Measurements from ENCODE around the gene CARMIL1.

Gene CARMIL1

GRCh38 chr6:25503686-25504085 lies 224.5 kb downstream of the CARMIL1 start:
- Histone ChIP-seq H3K4me1 (ENCODE audit: control insufficient read depth, insufficient read depth, low read length, poor library complexity, severe bottlenecking) (peaks cover 11% of the 10 kb centered on the region), H3K27ac (ENCODE audit: low read depth, low read length, severe bottlenecking) (no peak overlapping the region), H3K9me3 (ENCODE audit: control insufficient read depth, low read length) (no peaks in the 10 kb centered on the region), H3K4me3 (ENCODE audit: extremely low read depth, insufficient read depth, low read length, poor library complexity, severe bottlenecking) (no peak overlapping the region), H3K36me3 (ENCODE audit: control insufficient read depth, insufficient read depth, low read length) (no peaks in the 10 kb centered on the region)
- 95 to 100% methylated on average over 1 to 5 of the region's 6 CpGs for WGBS, 2 experiments (ENCODE audit: insufficient coverage in 2 of 2)

DNA sequence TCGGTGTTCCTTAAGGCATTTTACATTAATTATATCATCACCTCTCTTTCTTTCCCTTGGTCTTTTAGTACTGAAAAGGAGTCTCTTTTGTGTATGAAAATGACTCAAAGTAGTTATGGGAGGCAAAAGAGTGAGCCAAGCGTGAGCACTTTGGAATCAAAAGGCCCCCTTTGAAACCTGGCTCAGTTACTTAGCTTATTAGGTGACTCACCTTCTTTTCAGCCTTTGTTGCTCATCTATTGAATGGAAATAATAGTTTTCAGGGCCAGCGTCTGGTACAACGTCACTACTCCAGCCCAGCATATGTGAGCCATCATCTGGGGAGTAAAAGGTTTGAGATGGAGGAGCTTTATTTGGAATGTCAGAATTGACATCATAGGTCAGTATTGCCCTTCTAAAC lies 225.5 kb downstream of the CARMIL1 start:
- 100% methylated on average over 1 of the region's 4 CpGs; no CpG with 5 or more reads in 1 of the 2 experiments for WGBS, 2 experiments (ENCODE audit: insufficient coverage in 2 of 2)

GRCh38 chr6:25506020-25506419 lies 226.8 kb downstream of the CARMIL1 start:
- no peaks in the 10 kb centered on the region for H3K36me3 ChIP-seq (ENCODE audit: control insufficient read depth, insufficient read depth, low read length)
- no peak overlapping the region for H3K27ac ChIP-seq (ENCODE audit: low read depth, low read length, severe bottlenecking)
- 81 to 93% methylated on average over 2 to 6 of the region's 6 CpGs for WGBS, 2 experiments (ENCODE audit: insufficient coverage in 2 of 2)
- H3K4me3 ChIP-seq (ENCODE audit: extremely low read depth, insufficient read depth, low read length, poor library complexity, severe bottlenecking): no peak overlapping the region
- H3K4me1 ChIP-seq (ENCODE audit: control insufficient read depth, insufficient read depth, low read length, poor library complexity, severe bottlenecking): peaks cover 3% of the 10 kb centered on the region
- no peaks in the 10 kb centered on the region for H3K9me3 ChIP-seq (ENCODE audit: control insufficient read depth, low read length)

More for the DNA sequence above, 225.5 kb downstream of the CARMIL1 start:
- Histone ChIP-seq H3K4me1 (ENCODE audit: control insufficient read depth, insufficient read depth, low read length, poor library complexity, severe bottlenecking) (peaks cover 11% of the 10 kb centered on the region), H3K36me3 (ENCODE audit: control insufficient read depth, insufficient read depth, low read length) (no peaks in the 10 kb centered on the region), H3K4me3 (ENCODE audit: extremely low read depth, insufficient read depth, low read length, poor library complexity, severe bottlenecking) (no peak overlapping the region), H3K9me3 (ENCODE audit: control insufficient read depth, low read length) (no peaks in the 10 kb centered on the region), H3K27ac (ENCODE audit: low read depth, low read length, severe bottlenecking) (no peak overlapping the region)

DNA sequence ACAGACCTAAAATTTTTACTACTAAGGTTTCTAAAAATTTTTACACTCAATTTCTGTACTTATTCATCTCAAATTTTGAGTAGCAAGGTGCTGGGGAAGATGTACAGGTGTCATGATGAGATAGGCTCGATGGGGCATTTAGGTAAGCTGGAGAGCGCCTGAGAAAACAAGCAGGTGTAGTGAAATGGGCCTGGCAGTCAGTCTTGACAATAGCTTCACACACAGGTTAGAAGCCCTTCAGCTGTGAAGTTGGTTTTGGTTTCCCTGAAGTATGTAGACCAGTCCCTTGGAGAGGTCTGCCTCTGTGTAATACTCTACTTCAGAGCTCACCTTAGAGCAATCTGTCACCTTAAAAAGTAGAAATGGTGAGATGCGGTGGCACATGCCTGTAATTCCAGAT lies 228.9 kb downstream of the CARMIL1 start:
- Histone ChIP-seq H3K27ac (ENCODE audit: low read depth, low read length, severe bottlenecking) (no peak overlapping the region), H3K4me3 (ENCODE audit: extremely low read depth, insufficient read depth, low read length, poor library complexity, severe bottlenecking) (no peak overlapping the region), H3K36me3 (ENCODE audit: control insufficient read depth, insufficient read depth, low read length) (no peaks in the 10 kb centered on the region), H3K4me1 (ENCODE audit: control insufficient read depth, insufficient read depth, low read length, poor library complexity, severe bottlenecking) (peaks cover 3% of the 10 kb centered on the region), H3K9me3 (ENCODE audit: control insufficient read depth, low read length) (no peaks in the 10 kb centered on the region)
- WGBS, 2 experiments (ENCODE audit: insufficient coverage in 2 of 2): 71 to 77% methylated on average over 2 to 3 of the region's 3 CpGs

- Histone ChIP-seq H3K27ac (ENCODE audit: low read depth, low read length, severe bottlenecking) (no peak overlapping the region), H3K4me3 (ENCODE audit: extremely low read depth, insufficient read depth, low read length, poor library complexity, severe bottlenecking) (no peak overlapping the region), H3K4me1 (ENCODE audit: control insufficient read depth, insufficient read depth, low read length, poor library complexity, severe bottlenecking) (no peaks in the 10 kb centered on the region), H3K9me3 (ENCODE audit: control insufficient read depth, low read length) (no peaks in the 10 kb centered on the region), H3K36me3 (ENCODE audit: control insufficient read depth, insufficient read depth, low read length) (no peaks in the 10 kb centered on the region)
- no CpG with 5 or more reads among the region's 2 CpGs for WGBS, 2 experiments (ENCODE audit: insufficient coverage in 2 of 2)
Measured at GRCh38 chr6:25511376-25511775, 232.2 kb downstream of the CARMIL1 start.

- H3K4me1 ChIP-seq (ENCODE audit: control insufficient read depth, insufficient read depth, low read length, poor library complexity, severe bottlenecking): no peaks in the 10 kb centered on the region
- no peak overlapping the region for H3K4me3 ChIP-seq (ENCODE audit: extremely low read depth, insufficient read depth, low read length, poor library complexity, severe bottlenecking)
Measured at GRCh38 chr6:25512560-25512959, 233.4 kb downstream of the CARMIL1 start.

GRCh38 chr6:25519856-25520255 lies 240.7 kb downstream of the CARMIL1 start:
- peaks cover 16% of the 10 kb centered on the region for H3K4me1 ChIP-seq (ENCODE audit: control insufficient read depth, insufficient read depth, low read length, poor library complexity, severe bottlenecking)
- H3K36me3 ChIP-seq (ENCODE audit: control insufficient read depth, insufficient read depth, low read length): peaks cover 9% of the 10 kb centered on the region
- H3K27ac ChIP-seq (ENCODE audit: low read depth, low read length, severe bottlenecking): no peak overlapping the region
- no peaks in the 10 kb centered on the region for H3K9me3 ChIP-seq (ENCODE audit: control insufficient read depth, low read length)
- H3K4me3 ChIP-seq (ENCODE audit: extremely low read depth, insufficient read depth, low read length, poor library complexity, severe bottlenecking): no peak overlapping the region

More at GRCh38 chr6:25512560-25512959, 233.4 kb downstream of the CARMIL1 start:
- Histone ChIP-seq H3K36me3 (ENCODE audit: control insufficient read depth, insufficient read depth, low read length) (no peaks in the 10 kb centered on the region), H3K27ac (ENCODE audit: low read depth, low read length, severe bottlenecking) (no peak overlapping the region), H3K9me3 (ENCODE audit: control insufficient read depth, low read length) (no peaks in the 10 kb centered on the region)

GRCh38 chr6:25524542-25524941 lies 245.4 kb downstream of the CARMIL1 start:
- no CpG with 5 or more reads among the region's 1 CpG for WGBS, 2 experiments (ENCODE audit: insufficient coverage in 2 of 2)

DNA sequence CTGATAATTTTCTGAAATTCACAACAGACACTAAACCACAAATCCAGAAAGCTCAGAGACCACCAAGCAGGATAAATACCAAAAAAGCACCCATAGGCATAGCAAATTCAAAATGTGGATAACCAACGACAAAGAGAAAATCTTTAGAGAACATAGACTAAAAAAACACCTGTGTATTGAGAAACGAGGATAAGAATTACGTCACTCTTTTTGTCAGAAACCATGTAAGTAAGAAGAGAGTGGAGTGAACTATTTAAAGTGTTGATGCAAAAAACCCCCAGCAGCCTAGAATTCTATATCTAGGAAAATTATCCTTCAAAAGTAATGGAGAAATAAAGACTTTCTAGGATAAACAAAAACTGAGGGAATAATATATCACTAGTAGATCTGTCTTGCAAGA lies 245.9 kb downstream of the CARMIL1 start:
- Histone ChIP-seq H3K4me3 (ENCODE audit: extremely low read depth, insufficient read depth, low read length, poor library complexity, severe bottlenecking) (no peak overlapping the region), H3K4me1 (ENCODE audit: control insufficient read depth, insufficient read depth, low read length, poor library complexity, severe bottlenecking) (peaks cover 17% of the 10 kb centered on the region), H3K36me3 (ENCODE audit: control insufficient read depth, insufficient read depth, low read length) (peaks cover 9% of the 10 kb centered on the region), H3K9me3 (ENCODE audit: control insufficient read depth, low read length) (no peaks in the 10 kb centered on the region), H3K27ac (ENCODE audit: low read depth, low read length, severe bottlenecking) (peak overlapping the region; percentile 84)
- WGBS, 2 experiments (ENCODE audit: insufficient coverage in 2 of 2): no CpG with 5 or more reads among the region's 3 CpGs

More at GRCh38 chr6:25524542-25524941, 245.4 kb downstream of the CARMIL1 start:
- peaks cover 9% of the 10 kb centered on the region for H3K36me3 ChIP-seq (ENCODE audit: control insufficient read depth, insufficient read depth, low read length)
- H3K9me3 ChIP-seq (ENCODE audit: control insufficient read depth, low read length): no peaks in the 10 kb centered on the region
- H3K27ac ChIP-seq (ENCODE audit: low read depth, low read length, severe bottlenecking): peak overlapping the region; percentile 84
- peaks cover 17% of the 10 kb centered on the region for H3K4me1 ChIP-seq (ENCODE audit: control insufficient read depth, insufficient read depth, low read length, poor library complexity, severe bottlenecking)
- H3K4me3 ChIP-seq (ENCODE audit: extremely low read depth, insufficient read depth, low read length, poor library complexity, severe bottlenecking): no peak overlapping the region

DNA sequence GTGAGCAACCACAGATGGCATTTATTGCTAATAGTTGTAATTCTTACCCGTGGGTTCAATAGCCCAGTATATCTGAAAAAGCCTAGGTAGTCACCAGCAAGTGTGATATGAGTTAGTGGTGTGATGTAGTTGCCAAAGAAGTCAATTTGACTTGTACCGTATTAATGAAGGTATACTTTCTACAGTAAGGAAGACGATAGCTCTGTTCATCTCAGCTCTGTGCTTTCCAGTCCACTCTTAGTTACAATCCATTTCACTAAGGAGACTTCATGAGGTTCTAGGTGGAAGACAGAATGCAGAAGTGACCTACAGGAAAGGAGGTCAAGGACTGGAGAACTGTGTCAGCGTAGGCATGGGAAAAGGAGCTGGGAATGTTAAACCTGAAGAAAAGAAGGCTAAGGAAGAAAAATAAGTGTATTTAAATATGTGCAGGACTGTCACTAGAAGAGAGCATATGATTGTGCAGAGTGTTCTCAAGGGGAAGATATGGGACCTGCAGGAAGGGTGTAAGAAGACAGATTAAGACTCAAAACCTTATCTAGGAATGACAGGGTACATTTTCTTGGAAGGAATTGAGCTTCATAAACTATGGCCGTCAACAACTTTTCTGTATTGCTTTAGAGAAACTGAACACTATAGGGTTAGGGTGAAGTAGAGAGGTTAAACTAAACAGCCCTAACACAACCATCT lies 255.9 kb downstream of the CARMIL1 start:
- no peak overlapping the region for H3K27ac ChIP-seq (ENCODE audit: low read depth, low read length, severe bottlenecking)
- H3K9me3 ChIP-seq (ENCODE audit: control insufficient read depth, low read length): no peaks in the 10 kb centered on the region
- no peak overlapping the region for H3K4me3 ChIP-seq (ENCODE audit: extremely low read depth, insufficient read depth, low read length, poor library complexity, severe bottlenecking)
- peaks cover 4% of the 10 kb centered on the region for H3K4me1 ChIP-seq (ENCODE audit: control insufficient read depth, insufficient read depth, low read length, poor library complexity, severe bottlenecking)
- 93 to 96% methylated on average over 2 of the region's 5 CpGs for WGBS, 2 experiments (ENCODE audit: insufficient coverage in 2 of 2)
- no peaks in the 10 kb centered on the region for H3K36me3 ChIP-seq (ENCODE audit: control insufficient read depth, insufficient read depth, low read length)

DNA sequence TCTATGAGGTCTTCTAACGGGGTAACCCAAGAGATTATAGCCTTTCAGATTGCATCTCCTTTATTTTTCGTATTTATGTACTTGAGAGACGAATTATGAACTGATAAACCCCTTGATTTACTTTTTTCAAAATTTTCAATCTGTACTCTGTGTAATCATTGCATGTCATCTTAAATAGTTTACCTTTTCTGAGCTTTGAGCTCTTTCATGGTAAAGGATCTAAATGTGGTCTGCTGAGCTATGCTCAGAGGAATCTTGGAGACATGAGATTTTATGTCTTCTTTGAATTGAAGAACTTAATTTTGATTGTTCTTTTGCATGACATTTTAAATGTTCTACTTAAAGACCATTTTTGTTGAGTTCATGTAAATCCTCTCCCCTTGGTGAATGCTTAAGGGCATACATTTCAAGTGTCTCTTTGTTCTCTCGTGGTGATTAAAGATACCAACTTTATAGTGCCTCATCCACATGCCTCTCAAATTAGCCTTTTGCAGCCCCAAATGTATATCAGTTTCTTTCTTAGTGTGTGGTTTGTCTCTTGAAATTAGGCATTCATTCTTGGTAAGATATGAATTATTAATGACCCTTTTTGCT lies 256.6 kb downstream of the CARMIL1 start:
- no peaks in the 10 kb centered on the region for H3K36me3 ChIP-seq (ENCODE audit: control insufficient read depth, insufficient read depth, low read length)
- H3K4me3 ChIP-seq (ENCODE audit: extremely low read depth, insufficient read depth, low read length, poor library complexity, severe bottlenecking): no peak overlapping the region
- H3K9me3 ChIP-seq (ENCODE audit: control insufficient read depth, low read length): no peaks in the 10 kb centered on the region
- H3K4me1 ChIP-seq (ENCODE audit: control insufficient read depth, insufficient read depth, low read length, poor library complexity, severe bottlenecking): peaks cover 4% of the 10 kb centered on the region
- no peak overlapping the region for H3K27ac ChIP-seq (ENCODE audit: low read depth, low read length, severe bottlenecking)
- 100% methylated on average over 1 of the region's 4 CpGs; no CpG with 5 or more reads in 1 of the 2 experiments for WGBS, 2 experiments (ENCODE audit: insufficient coverage in 2 of 2)
